ENCODE data around the gene ZNF746.

GRCh38 chr7:149443523-149443922 lies 54.1 kb downstream of the ZNF746 start:
- TF ChIP-seq CTCF (IDR thresholded peaks at IDR 0.05): no peak
- no peak for TF ChIP-seq REST (IDR thresholded peaks at IDR 0.05; ENCODE audit: insufficient read depth in 1 of 2, low read depth in 2 of 2, low read length in 1 of 2)
